ENCODE measurements around the gene PRKAR2B. TPM values are rescaled to one million over a fixed set of nuclear protein-coding genes. Genes with fewer than 3 reads are reported as not detected.

The PRKAR2B gene
- total and polyA plus RNA-seq, 2 of the 4 experiments (the other 2 are of a cell fraction) = 3.0 to 3.1 TPM

GRCh38 chr7:107119376-107120105 is 75.0 kb downstream of the PRKAR2B start (continued):
- no peak for TF ChIP-seq MAZ (IDR thresholded peaks at IDR 0.05; ENCODE audit: borderline replicate concordance, low read depth, low read length)

DNA sequence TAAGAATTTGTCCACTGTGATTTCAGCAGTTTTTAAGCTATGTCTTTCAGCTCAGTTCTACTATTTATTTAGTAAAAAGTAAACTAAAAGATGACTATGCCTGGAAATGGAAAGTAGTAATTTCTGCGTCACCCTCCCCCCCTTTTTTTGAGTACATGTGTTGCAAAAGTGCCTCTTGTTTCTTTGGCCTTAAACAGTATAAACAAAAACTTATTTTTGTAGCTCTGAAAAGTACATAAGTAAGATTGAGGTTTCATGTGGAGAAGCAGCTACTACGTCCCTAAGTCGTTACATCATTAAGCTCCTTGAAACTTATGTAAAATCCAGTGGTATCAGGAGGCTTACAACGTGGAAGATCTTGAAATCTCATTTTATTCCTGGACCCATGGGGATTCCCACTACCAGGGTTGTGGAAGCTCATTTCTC is 78.0 kb downstream of the PRKAR2B start:
- Histone ChIP-seq H2BK15ac (ENCODE audit: low read depth, low read length) (0 out of 3 replicates have a peak overlapping the region, but pooled peaks have one; percentile 0), H4K8ac (ENCODE audit: low read depth in 2 of 2, low read length in 2 of 2) (peak overlapping the region in 1 of 2 experiments; percentile 46; a peak in 1 of 4 replicates), H3K36me3 (ENCODE audit: control insufficient read depth, insufficient read depth, low read length) (no peaks in the 10 kb centered on the region), H3K9me1 (ENCODE audit: insufficient read depth, low read length) (peaks cover 4% of the 10 kb centered on the region), H2BK120ac (ENCODE audit: low read depth, low read length) (peak overlapping the region; percentile 1), H3K9ac (ENCODE audit: low read depth, low read length) (no peak overlapping the region), H2BK5ac (ENCODE audit: low read depth, low read length, poor library complexity, severe bottlenecking) (peak overlapping the region; percentile 73), H3K18ac (ENCODE audit: low read depth, low read length) (peak overlapping the region; percentile 3; the same call in 1 of the 2 replicates), H2BK20ac (ENCODE audit: low read depth, low read length) (no peak overlapping the region; the same call in 1 of the 2 replicates), H3K14ac (replicated peaks; ENCODE audit: low read depth, low read length) (0 out of 2 replicates have a peak overlapping the region, but pooled peaks have one; percentile 10), H4K5ac (ENCODE audit: low read depth, low read length) (no peak overlapping the region), H3K4me1 (ENCODE audit: control insufficient read depth, insufficient read depth, low read length) (peaks cover 11% of the 10 kb centered on the region), H3K9me3 (ENCODE audit: control insufficient read depth, insufficient read depth, low read length) (no peaks in the 10 kb centered on the region), H4K20me1 (ENCODE audit: insufficient read depth, low read length) (no peaks in the 10 kb centered on the region), H3K27me3 (ENCODE audit: control insufficient read depth, insufficient read depth, low read length) (no peaks in the 10 kb centered on the region), H3K56ac (ENCODE audit: extremely low read depth, insufficient read depth, low read length) (no peak overlapping the region), H3K27ac (ENCODE audit: insufficient read depth, low read length) (no peak overlapping the region), H2AK5ac (ENCODE audit: low read depth, low read length) (no peak overlapping the region), H2AFZ (replicated peaks; ENCODE audit: low read length, poor library complexity) (no peak overlapping the region), H3K23ac (ENCODE audit: low read depth, low read length) (no peak overlapping the region), H2AK9ac (replicated peaks; ENCODE audit: low read depth, low read length, poor library complexity) (no peak overlapping the region), H3K4ac (ENCODE audit: low read depth, low read length) (no peak overlapping the region), H3K4me3 (ENCODE audit: insufficient read depth, low read depth, low read length) (no peak overlapping the region), H3K4me2 (ENCODE audit: low read depth, low read length) (peak overlapping the region; percentile 4; the same call in 1 of the 2 replicates), H4K91ac (ENCODE audit: insufficient read depth, low read depth, low read length) (peak overlapping the region; percentile 38; the same call in 1 of the 2 replicates), H3K79me1 (ENCODE audit: low read depth in 1 of 2, low read length in 2 of 2) (peaks cover 0 to 6% of the 10 kb centered on the region in 2 experiments; a peak in 2 of 4 replicates)
- ChIA-PET CTCF (interaction anchor here (1.0 to 1.5 kb wide), 4 partner anchors 10 to 73 kb away, joined by 3 to 8 read pairs (median 5); no protein-coding TSS in a partner anchor), POLR2A (ENCODE audit: unreplicated experiment) (interaction anchor here (0.5 kb wide), 1 partner anchor 126 kb away, joined by 3 read pairs; no protein-coding TSS in a partner anchor)
- no CpG with 5 or more reads among the region's 4 CpGs for WGBS, 2 experiments (ENCODE audit: extremely low coverage in 2 of 2, insufficient read length in 1 of 2)
- BruUV-seq (replicated peaks) = no TSS peak
- DNase-seq (peak; percentile 85), ATAC-seq (ENCODE audit: low read depth) (peak; percentile 86)
- in situ Hi-C loops (cut with MboI; ENCODE audit: low sequenced_read_pairs) (no loop called here), dilution Hi-C loops (cut with HindIII; ENCODE audit: low sequenced_read_pairs, unreplicated experiment) (no loop called here), intact Hi-C loops (cut with micrococcal nuclease) (loop anchor here (5.0 kb wide), 1 partner anchor 75 kb away; no protein-coding TSS in a partner anchor)
- TF ChIP-seq FOS (IDR thresholded peaks at IDR 0.05; ENCODE audit: low read depth, low read length) (peak; percentile 50; the same call in 1 of the 2 replicates), MXI1 (IDR thresholded peaks at IDR 0.05; ENCODE audit: borderline replicate concordance, low read depth, low read length) (no peak), CTCF (conservative IDR thresholded peaks at IDR 0.05; ENCODE audit: low read depth, low read length) (no peak), CHD1 (IDR thresholded peaks at IDR 0.05; ENCODE audit: low read depth, low read length) (no peak), SMC3 (IDR thresholded peaks at IDR 0.05; ENCODE audit: low read depth, low read length) (no peak), MAFK (IDR thresholded peaks at IDR 0.05; ENCODE audit: low read depth, low read length) (no peak), RAD21 (IDR thresholded peaks at IDR 0.05; ENCODE audit: low read length) (no peak), USF2 (IDR thresholded peaks at IDR 0.05; ENCODE audit: low read depth, low read length) (no peak), ELK1 (IDR thresholded peaks at IDR 0.05; ENCODE audit: borderline replicate concordance, low read depth, low read length) (no peak), MAZ (IDR thresholded peaks at IDR 0.05; ENCODE audit: borderline replicate concordance, low read depth, low read length) (no peak)

Data from IMR-90 (cell line).